ENCODE results near the gene NAT9.

NAT9 gene

GRCh38 chr17:74815067-74815466 is 38.9 kb upstream of the NAT9 start (continued):
- TF ChIP-seq TSHZ1 (tag by site-specific recombination; IDR thresholded peaks at IDR 0.05; ENCODE audit: borderline replicate concordance), result no peak

GRCh38 chr17:74814453-74814852 is 38.3 kb upstream of the NAT9 start:
- Histone ChIP-seq H3K4me1 (ENCODE audit: control insufficient read depth, insufficient read depth, low read length) (no peaks in the 10 kb centered on the region), H3K4me3 (ENCODE audit: low read depth, low read length) (no peak overlapping the region), H3K9me3 (ENCODE audit: control insufficient read depth, insufficient read depth, low read depth, low read length) (no peaks in the 10 kb centered on the region), H3K36me3 (ENCODE audit: control insufficient read depth in 2 of 2, insufficient read depth in 1 of 2, low read length in 2 of 2) (peaks cover 0 to 33% of the 10 kb centered on the region in 2 experiments; a peak in 2 of 3 replicates), H3K27ac (ENCODE audit: extremely low read depth, low read depth, low read length) (no peak overlapping the region)
- no peak for TF ChIP-seq MYNN (tag by site-specific recombination; IDR thresholded peaks at IDR 0.05; ENCODE audit: borderline replicate concordance)
- no peak for TF ChIP-seq ZNF324 (tag by site-specific recombination; IDR thresholded peaks at IDR 0.05)
- no peak for TF ChIP-seq ZBTB26 (tag by site-specific recombination; optimal IDR thresholded peaks at IDR 0.05)
- TF ChIP-seq ZNF701 (tag by site-specific recombination; IDR thresholded peaks at IDR 0.05), result no peak
- TF ChIP-seq ZNF624 (tag by site-specific recombination; IDR thresholded peaks at IDR 0.05), result no peak
- TF ChIP-seq ZNF341 (tag by site-specific recombination; IDR thresholded peaks at IDR 0.05; ENCODE audit: low read depth), result no peak
- no peak for TF ChIP-seq ZNF776 (tag by site-specific recombination; IDR thresholded peaks at IDR 0.05; ENCODE audit: borderline replicate concordance)
- TF ChIP-seq ZNF837 (tag by site-specific recombination; IDR thresholded peaks at IDR 0.05), result no peak
- TF ChIP-seq ZNF133 (tag by site-specific recombination; IDR thresholded peaks at IDR 0.05), result no peak
- TF ChIP-seq ZNF280C (tag by site-specific recombination; IDR thresholded peaks at IDR 0.05), result no peak
- no peak for TF ChIP-seq RBAK (tag by site-specific recombination; IDR thresholded peaks at IDR 0.05)
- TF ChIP-seq KLF1 (tag by site-specific recombination; IDR thresholded peaks at IDR 0.05), result no peak
- no peak for TF ChIP-seq MZF1 (tag by site-specific recombination; IDR thresholded peaks at IDR 0.05; ENCODE audit: borderline replicate concordance)
- TF ChIP-seq SP7 (tag by site-specific recombination; IDR thresholded peaks at IDR 0.05), result no peak
- no peak for TF ChIP-seq GFI1B (tag by site-specific recombination; IDR thresholded peaks at IDR 0.05)
- TF ChIP-seq ZNF16 (tag by site-specific recombination; IDR thresholded peaks at IDR 0.05; ENCODE audit: low read depth), result no peak
- TF ChIP-seq ZNF529 (tag by site-specific recombination; IDR thresholded peaks at IDR 0.05; ENCODE audit: insufficient replicate concordance), result no peak
- TF ChIP-seq ZNF311 (tag by site-specific recombination; IDR thresholded peaks at IDR 0.05; ENCODE audit: borderline replicate concordance), result no peak
- TF ChIP-seq ZBTB8A (tag by site-specific recombination; IDR thresholded peaks at IDR 0.05), result no peak
- POLR2A ChIA-PET, result no interaction called here
- CTCF ChIA-PET, result interaction anchor here (0.9 to 5.9 kb wide), 4 partner anchors 9 to 160 kb away, joined by 3 to 38 read pairs (median 4); no protein-coding TSS in a partner anchor
